GM23338 (cell line): Measurements from ENCODE around the gene TTC39A. TPM values are rescaled to one million over a fixed set of nuclear protein-coding genes. Genes with fewer than 3 reads are reported as not detected.
A peak's percentile ranks its signal among the peaks of the same experiment; 100 is the strongest.

Source experiments
- ATAC-seq: fragments of 200-7000 bp; cut with Tn5 transposase; 3 replicates; pipeline ENCODE4 v1.9.1; 2020
- DNase-seq: peaks from one replicate; pipeline ENCODE4 v3.0.0-alpha.2; 2015; ENCODE audit warnings: low spot score
- H2AFZ ChIP-seq: fragments of 200-600 bp; sonication (generic); 2 replicates; pipeline ENCODE4 v1.8.0; 2016; ENCODE audit warnings: antibody characterized with exemption, mild to moderate bottlenecking, moderate library complexity
- H3F3A ChIP-seq: fragments of 200-600 bp; sonication (generic); replicated peaks from 2 replicates; pipeline ENCODE4 v1.8.0; 2017; ENCODE audit warnings: antibody characterized with exemption, mixed run types, low read depth
- H3K27ac ChIP-seq: fragments of 200-600 bp; sonication (generic); 2 replicates; pipeline ENCODE4 v1.6.1; 2016; ENCODE audit warnings: low read depth
- H3K27me3 ChIP-seq: fragments of 200-600 bp; sonication (generic); 2 replicates; pipeline ENCODE4 v1.8.0; 2016; ENCODE audit warnings: mild to moderate bottlenecking, mixed run types, moderate library complexity; ENCODE audit not compliant: insufficient read depth
- H3K36me3 ChIP-seq: fragments of 200-600 bp; sonication (generic); 2 replicates; pipeline ENCODE4 v1.8.0; 2016; ENCODE audit warnings: mild to moderate bottlenecking; ENCODE audit not compliant: insufficient read depth
- H3K4me1 ChIP-seq: fragments of 200-600 bp; sonication (generic); 2 replicates; pipeline ENCODE4 v1.8.0; 2016; ENCODE audit warnings: mild to moderate bottlenecking, moderate library complexity; ENCODE audit not compliant: insufficient read depth
- H3K4me2 ChIP-seq: fragments of 200-600 bp; sonication (generic); 2 replicates; pipeline ENCODE4 v1.7.1; 2017; ENCODE audit warnings: mixed run types
- H3K4me3 ChIP-seq: fragments of 200-600 bp; sonication (generic); 2 replicates; pipeline ENCODE4 v1.6.1; 2016; ENCODE audit warnings: mixed run types
- H3K79me2 ChIP-seq: fragments of 200-600 bp; sonication (generic); replicated peaks from 2 replicates; pipeline ENCODE4 v1.8.0; 2017; ENCODE audit warnings: mild to moderate bottlenecking; ENCODE audit not compliant: insufficient read depth
- H3K9me2 ChIP-seq: fragments of 200-600 bp; sonication (generic); 2 replicates; pipeline ENCODE4 v1.8.0; 2017; ENCODE audit not compliant: insufficient read depth
- H4K20me1 ChIP-seq: fragments of 200-600 bp; sonication (generic); replicated peaks from 2 replicates; pipeline ENCODE4 v1.8.0; 2017; ENCODE audit warnings: mild to moderate bottlenecking; ENCODE audit not compliant: insufficient read depth
- H3K27ac Mint-ChIP-seq: 2 replicates; pipeline ENCODE4 v1.8.0; 2020; ENCODE audit warnings: inconsistent platforms, mild to moderate bottlenecking, moderate library complexity, mixed read lengths
- H3K27me3 Mint-ChIP-seq: 3 replicates; pipeline ENCODE4 v1.8.0; 2022; ENCODE audit warnings: low read depth, mild to moderate bottlenecking, moderate library complexity, mixed read lengths, inconsistent platforms; ENCODE audit not compliant: insufficient read depth, poor library complexity
- H3K36me3 Mint-ChIP-seq: 3 replicates; pipeline ENCODE4 v1.8.0; 2021; ENCODE audit warnings: low read depth, mild to moderate bottlenecking, inconsistent platforms, moderate library complexity, mixed read lengths
- H3K4me1 Mint-ChIP-seq: 3 replicates; pipeline ENCODE4 v1.8.0; 2020; ENCODE audit warnings: mild to moderate bottlenecking, inconsistent platforms, mixed read lengths
- H3K4me3 Mint-ChIP-seq: 3 replicates; pipeline ENCODE4 v1.8.0; 2021; ENCODE audit warnings: moderate library complexity, mild to moderate bottlenecking, inconsistent platforms, mixed read lengths
- H3K9me3 Mint-ChIP-seq: 3 replicates; pipeline ENCODE4 v1.8.0; 2020; ENCODE audit warnings: moderate library complexity, mild to moderate bottlenecking, inconsistent platforms, mixed read lengths
- CREB1 ChIP-seq: fragments of 250-450 bp; sonication (Bioruptor Pico); IDR thresholded peaks from 2 replicates; pipeline ENCODE4 v1.5.0; 2020; ENCODE audit warnings: low read depth, mild to moderate bottlenecking, moderate library complexity
- CTCF ChIP-seq, 2 experiments: fragments of 200-600 bp in 1 of 2; sonication (generic) in 1 of 2; conservative IDR thresholded peaks; 2 replicates each; pipeline versions ENCODE4 v1.5.1 to v1.6.1; 2016 to 2017; ENCODE audit warnings: antibody characterized with exemption in 2 of 2, low read depth in 2 of 2, mild to moderate bottlenecking in 2 of 2, moderate library complexity in 1 of 2
- ETS1 ChIP-seq: IDR thresholded peaks from 2 replicates; pipeline ENCODE4 v1.6.1; 2016; ENCODE audit warnings: antibody characterized with exemption
- EZH2 ChIP-seq: fragments of 200-600 bp; sonication (generic); IDR thresholded peaks from one replicate; pipeline ENCODE4 v1.8.0; 2017; ENCODE audit warnings: antibody characterized with exemption, mild to moderate bottlenecking, low read depth; ENCODE audit not compliant: unreplicated experiment
- EZH2phosphoT487 ChIP-seq: fragments of 200-600 bp; sonication (generic); IDR thresholded peaks from one replicate; pipeline ENCODE4 v1.8.1; 2018; ENCODE audit warnings: antibody characterized with exemption; ENCODE audit not compliant: unreplicated experiment
- JUNB ChIP-seq: IDR thresholded peaks from one replicate; pipeline ENCODE4 v1.6.1; 2016; ENCODE audit warnings: antibody characterized with exemption; ENCODE audit not compliant: unreplicated experiment
- NANOG ChIP-seq: IDR thresholded peaks from 2 replicates; pipeline ENCODE4 v1.6.1; 2016; ENCODE audit warnings: antibody characterized with exemption, borderline replicate concordance
- POLR2AphosphoS5 ChIP-seq: IDR thresholded peaks from 2 replicates; pipeline ENCODE4 v1.6.1; 2016; ENCODE audit warnings: antibody characterized with exemption, low read depth
- REST ChIP-seq: IDR thresholded peaks from one replicate; pipeline ENCODE4 v1.6.1; 2018; ENCODE audit warnings: antibody characterized with exemption; ENCODE audit not compliant: unreplicated experiment
- STAT1 ChIP-seq: IDR thresholded peaks from one replicate; pipeline ENCODE4 v1.6.1; 2016; ENCODE audit warnings: antibody characterized with exemption; ENCODE audit not compliant: unreplicated experiment
- ZNF114 ChIP-seq: fragments of 250-450 bp; sonication (Bioruptor Pico); IDR thresholded peaks from 2 replicates; pipeline ENCODE4 v1.5.0; 2020; ENCODE audit warnings: mild to moderate bottlenecking, moderate library complexity
- ZNF331 ChIP-seq: fragments of 250-450 bp; sonication (Bioruptor Pico); IDR thresholded peaks from 2 replicates; pipeline ENCODE4 v1.5.0; 2020; ENCODE audit warnings: low read depth, mild to moderate bottlenecking, moderate library complexity
- ZNF462 ChIP-seq: fragments of 250-450 bp; sonication (Bioruptor Pico); IDR thresholded peaks from 2 replicates; pipeline ENCODE4 v1.5.0; 2020; ENCODE audit warnings: mild to moderate bottlenecking, moderate library complexity
- polyA plus RNA-seq: library from polyadenylated mRNA; unstranded; fragments of >200 nt; fragmentation: Nextera tagmentation; extraction: Ambion mirVana; gene quantifications from 2 replicates; pipeline ENCODE4 v1.2.1, GENCODE V29; 2016
- total RNA-seq: library from RNA; depleted of rRNA; stranded (reverse); fragments of >200 nt; shearing (Covaris generic); gene quantifications from 2 replicates; pipeline ENCODE4 v1.2.3, GENCODE V29; 2014

TTC39A gene
- total and polyA plus RNA-seq, 2 experiments from 2014 or later: 2.3 to 7.1 TPM

- ATAC-seq: no peak
- Histone ChIP-seq H3K27ac (no peak overlapping the region), H3F3A (no peaks in the 10 kb centered on the region), H3K4me3 (no peak overlapping the region), H4K20me1 (peaks cover 20% of the 10 kb centered on the region), H3K27me3 (no peaks in the 10 kb centered on the region), H3K36me3 (no peaks in the 10 kb centered on the region), H3K9me2 (no peaks in the 10 kb centered on the region), H3K4me1 (peaks cover 14% of the 10 kb centered on the region), H2AFZ (no peak overlapping the region), H3K79me2 (peaks cover 62% of the 10 kb centered on the region), H3K4me2 (peak overlapping the region; percentile 52)
- TF ChIP-seq NANOG (no peak), ZNF114 (CRISPR knock-in tag) (no peak), ZNF462 (CRISPR knock-in tag) (no peak), EZH2phosphoT487 (no peak), ZNF331 (CRISPR knock-in tag) (no peak), POLR2AphosphoS5 (no peak), REST (no peak), CTCF (conservative IDR thresholded peaks at IDR 0.05; ENCODE audit: low read depth in 2 of 2) (no peak), JUNB (no peak), ETS1 (no peak), EZH2 (no peak), STAT1 (no peak), CREB1 (CRISPR knock-in tag) (no peak)
- H3K4me1 Mint-ChIP-seq: peaks cover 25% of the 10 kb centered on the region
- no peaks in the 10 kb centered on the region for H3K9me3 Mint-ChIP-seq
- H3K27me3 Mint-ChIP-seq: peaks cover 5% of the 10 kb centered on the region
- no peak for DNase-seq
- H3K36me3 Mint-ChIP-seq: peaks cover 6% of the 10 kb centered on the region; the same call in 2 of the 3 replicates
- peak overlapping the region; percentile 18; the same call in 1 of the 2 replicates for H3K27ac Mint-ChIP-seq
- H3K4me3 Mint-ChIP-seq: no peak overlapping the region
Observed at GRCh38 chr1:51266181-51266580, 64.2 kb downstream of the TTC39A start.
